Osteoblast (primary cell): ENCODE data around the gene NOSTRIN. TPM values are rescaled to one million over a fixed set of nuclear protein-coding genes. Genes with fewer than 3 reads are reported as not detected.

ENCODE experiments used
- DNase-seq: peaks from one replicate; pipeline ENCODE4 v3.0.0; 2011; ENCODE audit warnings: low spot score, mixed read lengths; ENCODE audit not compliant: insufficient read length; ENCODE audit errors: missing footprints
- H2AFZ ChIP-seq: 2 replicates; pipeline ENCODE4 v1.6.0; 2011; ENCODE audit warnings: mild to moderate bottlenecking, low read length
- H3K27ac ChIP-seq: 2 replicates; pipeline ENCODE4 v1.5.1; 2011; ENCODE audit warnings: mild to moderate bottlenecking, low read depth, low read length, moderate library complexity
- H3K27me3 ChIP-seq: 2 replicates; pipeline ENCODE4 v1.6.0; 2012; ENCODE audit warnings: mild to moderate bottlenecking, control low read depth, inconsistent platforms, low read length, moderate library complexity; ENCODE audit not compliant: insufficient read depth
- H3K36me3 ChIP-seq: 2 replicates; pipeline ENCODE4 v1.5.1; 2011; ENCODE audit warnings: mild to moderate bottlenecking, low read length, control low read depth, moderate library complexity; ENCODE audit not compliant: insufficient read depth
- H3K4me1 ChIP-seq: 2 replicates; pipeline ENCODE4 v1.5.1; 2011; ENCODE audit warnings: mild to moderate bottlenecking, low read length, control low read depth, moderate library complexity; ENCODE audit not compliant: insufficient read depth
- H3K4me2 ChIP-seq: 2 replicates; pipeline ENCODE4 v1.6.0; 2011; ENCODE audit warnings: mild to moderate bottlenecking, low read length; ENCODE audit not compliant: insufficient read depth
- H3K4me3 ChIP-seq: fragments of 200-600 bp; sonication (generic); 3 replicates; pipeline ENCODE4 v1.5.1; 2012; ENCODE audit warnings: mild to moderate bottlenecking, low read length, inconsistent platforms; ENCODE audit not compliant: insufficient read depth
- H3K79me2 ChIP-seq: 2 replicates; pipeline ENCODE4 v1.6.0; 2012; ENCODE audit warnings: mild to moderate bottlenecking, low read length, control low read depth, inconsistent platforms; ENCODE audit not compliant: insufficient read depth
- H3K9me3 ChIP-seq: 2 replicates; pipeline ENCODE4 v1.5.1; 2011; ENCODE audit warnings: low read depth, low read length, control low read depth
- H4K20me1 ChIP-seq: 2 replicates; pipeline ENCODE4 v1.6.0; 2012; ENCODE audit warnings: mild to moderate bottlenecking, low read length, control low read depth; ENCODE audit not compliant: insufficient read depth
- total RNA-seq: library from RNA; depleted of rRNA; stranded (reverse); fragments of >200 nt; gene quantifications from 2 replicates; pipeline ENCODE4 v1.2.3, GENCODE V29; 2012
- TF ChIP-seq, protein P1 (sequence below): IDR thresholded peaks from 2 replicates; pipeline ENCODE4 v1.5.1; 2011; ENCODE audit warnings: mild to moderate bottlenecking, low read depth, low read length, moderate library complexity; ENCODE audit errors: extremely low read depth

NOSTRIN gene
- total RNA-seq, 1 donor: 1.4 TPM

DNA sequence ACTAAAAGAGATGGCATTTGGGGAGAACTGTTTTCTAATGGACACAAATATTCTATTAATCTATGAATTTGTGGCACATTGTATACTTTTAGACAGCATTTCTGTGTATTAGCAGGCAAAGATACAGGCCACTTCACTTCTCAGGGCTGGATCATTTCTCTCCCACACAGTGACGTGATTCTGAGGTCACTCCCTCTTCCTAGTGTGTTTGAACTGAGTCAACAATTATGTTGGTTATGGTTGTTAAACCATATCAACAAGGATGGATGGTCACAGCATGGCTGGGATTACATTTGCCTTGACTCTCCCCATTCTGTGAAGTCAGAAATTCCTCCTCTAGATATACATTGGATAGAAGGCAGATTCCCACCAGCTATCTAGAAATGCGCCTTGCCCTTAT lies 11.6 kb downstream of the NOSTRIN start:
- Histone ChIP-seq H2AFZ (no peak overlapping the region), H3K27me3 (no peaks in the 10 kb centered on the region), H3K4me2 (no peak overlapping the region), H3K36me3 (no peaks in the 10 kb centered on the region), H3K4me3 (no peak overlapping the region), H3K9me3 (no peaks in the 10 kb centered on the region), H4K20me1 (no peaks in the 10 kb centered on the region), H3K27ac (no peak overlapping the region), H3K4me1 (peaks cover 12% of the 10 kb centered on the region), H3K79me2 (no peaks in the 10 kb centered on the region)
- TF ChIP-seq, protein P1, sequence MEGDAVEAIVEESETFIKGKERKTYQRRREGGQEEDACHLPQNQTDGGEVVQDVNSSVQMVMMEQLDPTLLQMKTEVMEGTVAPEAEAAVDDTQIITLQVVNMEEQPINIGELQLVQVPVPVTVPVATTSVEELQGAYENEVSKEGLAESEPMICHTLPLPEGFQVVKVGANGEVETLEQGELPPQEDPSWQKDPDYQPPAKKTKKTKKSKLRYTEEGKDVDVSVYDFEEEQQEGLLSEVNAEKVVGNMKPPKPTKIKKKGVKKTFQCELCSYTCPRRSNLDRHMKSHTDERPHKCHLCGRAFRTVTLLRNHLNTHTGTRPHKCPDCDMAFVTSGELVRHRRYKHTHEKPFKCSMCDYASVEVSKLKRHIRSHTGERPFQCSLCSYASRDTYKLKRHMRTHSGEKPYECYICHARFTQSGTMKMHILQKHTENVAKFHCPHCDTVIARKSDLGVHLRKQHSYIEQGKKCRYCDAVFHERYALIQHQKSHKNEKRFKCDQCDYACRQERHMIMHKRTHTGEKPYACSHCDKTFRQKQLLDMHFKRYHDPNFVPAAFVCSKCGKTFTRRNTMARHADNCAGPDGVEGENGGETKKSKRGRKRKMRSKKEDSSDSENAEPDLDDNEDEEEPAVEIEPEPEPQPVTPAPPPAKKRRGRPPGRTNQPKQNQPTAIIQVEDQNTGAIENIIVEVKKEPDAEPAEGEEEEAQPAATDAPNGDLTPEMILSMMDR: no peak
- no peak for DNase-seq

- DNase-seq: no peak
- peaks cover 12% of the 10 kb centered on the region for H3K4me1 ChIP-seq
- H3K27ac ChIP-seq: no peak overlapping the region
- TF ChIP-seq, protein P1: no peak
- no peaks in the 10 kb centered on the region for H3K27me3 ChIP-seq
- H3K4me3 ChIP-seq: no peak overlapping the region
- no peaks in the 10 kb centered on the region for H3K9me3 ChIP-seq
- H3K4me2 ChIP-seq: no peak overlapping the region
- H4K20me1 ChIP-seq: no peaks in the 10 kb centered on the region
- no peaks in the 10 kb centered on the region for H3K36me3 ChIP-seq
- no peak overlapping the region for H2AFZ ChIP-seq
- no peaks in the 10 kb centered on the region for H3K79me2 ChIP-seq
Measured at GRCh38 chr2:168814939-168815907, 12.8 kb downstream of the NOSTRIN start.

DNA sequence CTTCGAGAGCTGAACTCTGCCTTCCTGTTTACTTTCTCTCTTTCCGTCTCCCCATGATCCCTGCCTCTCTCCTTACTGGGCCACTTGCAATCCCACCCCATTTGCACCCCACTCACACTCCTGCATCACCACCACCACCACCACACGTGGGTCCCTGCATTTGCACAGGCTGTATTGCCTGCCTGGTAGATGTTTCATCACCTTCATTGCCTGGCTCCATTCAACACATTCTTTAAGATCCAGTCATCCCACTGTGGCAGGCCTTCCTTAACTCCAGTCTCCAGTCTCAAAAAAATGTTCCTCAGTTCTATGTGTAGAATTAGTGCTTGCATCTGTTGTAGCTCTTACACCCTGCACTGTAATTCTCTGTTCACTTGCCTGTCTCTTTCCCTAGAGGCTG lies 13.9 kb downstream of the NOSTRIN start:
- H3K36me3 ChIP-seq: no peaks in the 10 kb centered on the region
- no peak overlapping the region for H3K27ac ChIP-seq
- no peaks in the 10 kb centered on the region for H3K27me3 ChIP-seq
- TF ChIP-seq, protein P1: no peak
- no peaks in the 10 kb centered on the region for H4K20me1 ChIP-seq
- no peaks in the 10 kb centered on the region for H3K79me2 ChIP-seq
- H3K4me1 ChIP-seq: peaks cover 12% of the 10 kb centered on the region
- no peaks in the 10 kb centered on the region for H3K9me3 ChIP-seq
- DNase-seq: peak; percentile 82
- peak overlapping the region; percentile 44 for H3K4me2 ChIP-seq
- H2AFZ ChIP-seq: no peak overlapping the region
- no peak overlapping the region for H3K4me3 ChIP-seq

DNA sequence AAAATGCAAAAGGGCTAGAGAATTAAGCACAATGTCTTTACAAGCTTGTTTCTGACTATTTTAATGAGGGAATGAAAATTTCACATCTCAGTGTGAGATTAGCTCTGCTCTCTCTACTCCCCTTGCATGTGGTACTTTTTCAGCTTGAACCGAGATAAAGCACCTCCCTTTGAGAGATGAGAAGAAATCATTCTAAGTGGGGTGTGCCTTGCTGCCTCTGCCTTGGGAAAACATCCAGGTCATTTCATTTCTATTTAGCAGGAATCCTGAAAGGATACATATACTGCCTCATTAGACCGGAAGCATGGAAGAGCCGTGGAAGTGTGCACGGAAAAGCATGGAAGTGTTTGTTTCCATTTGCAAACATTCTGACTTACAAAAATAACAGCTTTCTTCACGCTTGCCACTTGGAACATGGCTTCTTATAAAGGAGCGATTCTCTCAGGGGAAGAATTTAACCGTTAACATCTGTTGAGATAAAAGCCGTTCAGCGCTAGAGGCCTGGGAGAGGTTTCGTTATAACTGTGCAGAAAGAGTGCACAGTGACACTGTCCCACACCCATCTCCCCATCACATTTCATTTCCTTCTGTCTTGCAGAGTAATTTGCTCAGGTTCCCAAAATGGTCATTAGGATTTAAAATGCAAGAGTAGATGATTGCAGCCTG lies 16.7 kb downstream of the NOSTRIN start:
- Histone ChIP-seq H3K9me3 (no peaks in the 10 kb centered on the region), H2AFZ (peak overlapping the region; percentile 78), H3K4me2 (peak overlapping the region; percentile 69), H3K36me3 (no peaks in the 10 kb centered on the region), H3K4me3 (peak overlapping the region; percentile 42), H3K27me3 (no peaks in the 10 kb centered on the region), H3K79me2 (no peaks in the 10 kb centered on the region), H4K20me1 (no peaks in the 10 kb centered on the region), H3K27ac (no peak overlapping the region), H3K4me1 (peaks cover 12% of the 10 kb centered on the region)
- no peak for DNase-seq
- TF ChIP-seq, protein P1: no peak
